ENCODE results near the gene KDM5A.
A peak's percentile ranks its signal among the peaks of the same experiment; 100 is the strongest.
"Not testable (repeated sequence)": the region's sequence is repeated elsewhere in the genome, so short reads cannot be mapped to it uniquely, and the experiment has no call there.

The KDM5A gene

GRCh38 chr12:389142-390096 is at the start of gene KDM5A:
TSS of gene KDM5A (minus strand) at chr12:389320. CDS start at chr12:389091, 229 bp downstream.
- Histone ChIP-seq H3K27ac (peak within 1 kb of the TSS; percentile 98), H3K4me3 (ENCODE audit: low read depth, low read length) (peak within 1 kb of the TSS; percentile 90), H3K9me3 (ENCODE audit: severe bottlenecking) (no peaks in the 10 kb centered on the region), H3K36me3 (peaks cover 17% of the 10 kb centered on the region), H3K27me3 (ENCODE audit: insufficient read depth, low read depth, severe bottlenecking) (no peaks in the 10 kb centered on the region)
- DNase-seq, result peak; percentile 92
- TF ChIP-seq, protein P1, sequence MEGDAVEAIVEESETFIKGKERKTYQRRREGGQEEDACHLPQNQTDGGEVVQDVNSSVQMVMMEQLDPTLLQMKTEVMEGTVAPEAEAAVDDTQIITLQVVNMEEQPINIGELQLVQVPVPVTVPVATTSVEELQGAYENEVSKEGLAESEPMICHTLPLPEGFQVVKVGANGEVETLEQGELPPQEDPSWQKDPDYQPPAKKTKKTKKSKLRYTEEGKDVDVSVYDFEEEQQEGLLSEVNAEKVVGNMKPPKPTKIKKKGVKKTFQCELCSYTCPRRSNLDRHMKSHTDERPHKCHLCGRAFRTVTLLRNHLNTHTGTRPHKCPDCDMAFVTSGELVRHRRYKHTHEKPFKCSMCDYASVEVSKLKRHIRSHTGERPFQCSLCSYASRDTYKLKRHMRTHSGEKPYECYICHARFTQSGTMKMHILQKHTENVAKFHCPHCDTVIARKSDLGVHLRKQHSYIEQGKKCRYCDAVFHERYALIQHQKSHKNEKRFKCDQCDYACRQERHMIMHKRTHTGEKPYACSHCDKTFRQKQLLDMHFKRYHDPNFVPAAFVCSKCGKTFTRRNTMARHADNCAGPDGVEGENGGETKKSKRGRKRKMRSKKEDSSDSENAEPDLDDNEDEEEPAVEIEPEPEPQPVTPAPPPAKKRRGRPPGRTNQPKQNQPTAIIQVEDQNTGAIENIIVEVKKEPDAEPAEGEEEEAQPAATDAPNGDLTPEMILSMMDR (IDR thresholded peaks at IDR 0.05; ENCODE audit: low read depth, low read length), result no peak

GRCh38 chr12:435737-436136 is 46.6 kb upstream of the KDM5A start:
- peaks cover 73% of the 10 kb centered on the region for H3K36me3 ChIP-seq
- not testable (repeated sequence) for H3K9me3 ChIP-seq (ENCODE audit: severe bottlenecking); H3K4me3 ChIP-seq (ENCODE audit: low read depth, low read length); DNase-seq; H3K27me3 ChIP-seq (ENCODE audit: insufficient read depth, low read depth, severe bottlenecking); H3K27ac ChIP-seq

GRCh38 chr12:422526-422925 is 33.4 kb upstream of the KDM5A start:
- no peak overlapping the region for H3K27ac ChIP-seq
- no peak overlapping the region for H3K4me3 ChIP-seq (ENCODE audit: low read depth, low read length)
- H3K36me3 ChIP-seq, result peaks cover 50% of the 10 kb centered on the region
- no peaks in the 10 kb centered on the region for H3K27me3 ChIP-seq (ENCODE audit: insufficient read depth, low read depth, severe bottlenecking)
- TF ChIP-seq, protein P1 (IDR thresholded peaks at IDR 0.05; ENCODE audit: low read depth, low read length), result no peak
- no peaks in the 10 kb centered on the region for H3K9me3 ChIP-seq (ENCODE audit: severe bottlenecking)
- no peak for DNase-seq

- Histone ChIP-seq H3K27ac (no peak overlapping the region), H3K4me3 (ENCODE audit: low read depth, low read length) (no peak overlapping the region), H3K36me3 (peaks cover 50% of the 10 kb centered on the region), H3K9me3 (ENCODE audit: severe bottlenecking) (no peaks in the 10 kb centered on the region), H3K27me3 (ENCODE audit: insufficient read depth, low read depth, severe bottlenecking) (no peaks in the 10 kb centered on the region)
- TF ChIP-seq, protein P1 (IDR thresholded peaks at IDR 0.05; ENCODE audit: low read depth, low read length), result no peak
- no peak for DNase-seq
These were observed 29.3 kb upstream of the KDM5A start for GRCh38 chr12:418432-418831.

DNA sequence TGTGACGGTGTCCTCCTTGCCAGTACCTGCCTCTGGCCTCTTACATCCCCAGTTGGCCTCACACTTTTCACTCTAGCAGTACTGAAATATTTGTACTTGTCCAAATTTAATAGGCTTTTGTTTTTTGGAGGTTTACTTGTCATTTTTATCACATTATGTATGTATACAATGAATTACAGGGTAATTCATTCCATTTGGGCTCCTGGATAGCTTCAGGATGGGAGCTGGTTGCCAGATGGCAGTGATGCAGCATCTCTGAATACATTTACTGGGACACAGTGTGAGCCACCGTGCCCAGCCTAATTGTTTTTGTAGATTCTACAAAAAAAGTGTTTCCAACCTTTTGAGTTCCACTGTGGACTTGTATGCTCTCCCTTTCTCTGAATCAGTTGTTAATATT is 25.7 kb upstream of the KDM5A start:
- Histone ChIP-seq H3K27ac (no peak overlapping the region), H3K36me3 (peaks cover 66% of the 10 kb centered on the region), H3K27me3 (ENCODE audit: insufficient read depth, low read depth, severe bottlenecking) (no peaks in the 10 kb centered on the region), H3K4me3 (ENCODE audit: low read depth, low read length) (no peak overlapping the region), H3K9me3 (ENCODE audit: severe bottlenecking) (no peaks in the 10 kb centered on the region)
- TF ChIP-seq, protein P1 (IDR thresholded peaks at IDR 0.05; ENCODE audit: low read depth, low read length), result no peak
- DNase-seq, result no peak

DNA sequence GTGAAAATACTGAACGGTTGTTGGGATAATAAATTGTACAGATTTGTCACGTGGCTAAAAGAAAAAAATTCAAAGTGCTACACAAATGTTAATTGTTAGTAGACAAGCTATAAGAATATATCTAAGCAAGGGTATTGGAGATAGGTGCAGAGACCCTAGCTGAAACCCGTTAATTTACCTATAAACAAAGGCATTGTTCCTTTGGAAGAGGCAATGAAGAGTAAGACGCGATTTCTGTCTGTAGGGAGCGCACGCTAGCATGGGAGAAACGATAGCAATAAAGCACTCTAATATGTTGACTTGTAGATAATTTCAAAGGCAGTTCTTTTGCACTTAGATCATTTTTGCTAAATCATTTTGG is 12.9 kb upstream of the KDM5A start:
- Histone ChIP-seq H3K9me3 (ENCODE audit: severe bottlenecking) (no peaks in the 10 kb centered on the region), H3K27me3 (ENCODE audit: insufficient read depth, low read depth, severe bottlenecking) (no peaks in the 10 kb centered on the region), H3K4me3 (ENCODE audit: low read depth, low read length) (peak overlapping the region; percentile 97), H3K36me3 (peaks cover 8% of the 10 kb centered on the region), H3K27ac (peak overlapping the region; percentile 74)
- DNase-seq, result peak; percentile 29
- TF ChIP-seq, protein P1 (IDR thresholded peaks at IDR 0.05; ENCODE audit: low read depth, low read length), result peak; percentile 39; the same call in 1 of the 2 replicates
